Neural cell (in vitro differentiated cells): ENCODE measurements around the gene TRIM4. TPM values are rescaled to one million over a fixed set of nuclear protein-coding genes. Genes with fewer than 3 reads are reported as not detected.

Source experiments
- H2AFZ ChIP-seq: fragments of 200-600, 300-800 bp; sonication (generic), shearing (Covaris generic); 2 replicates; pipeline ENCODE4 v1.6.0; 2014; ENCODE audit warnings: low read depth, mild to moderate bottlenecking, antibody characterized with exemption, low read length, moderate library complexity
- H3F3A ChIP-seq: fragments of 200-600 bp; shearing (Covaris generic); 2 replicates; pipeline ENCODE4 v1.6.1; 2016; ENCODE audit warnings: mild to moderate bottlenecking, moderate library complexity, mixed read lengths, antibody characterized with exemption, low read length; ENCODE audit not compliant: insufficient read depth, poor library complexity, severe bottlenecking
- H3K27ac ChIP-seq: fragments of 200-600, 300-800 bp; sonication (generic), shearing (Covaris generic); 2 replicates; pipeline ENCODE4 v1.5.1; 2014; ENCODE audit warnings: mild to moderate bottlenecking, low read length, moderate library complexity
- H3K27me3 ChIP-seq: fragments of 300-800, 200-600 bp; sonication (generic), shearing (Covaris generic); 2 replicates; pipeline ENCODE4 v1.6.0; 2014; ENCODE audit warnings: mild to moderate bottlenecking, low read depth, low read length, moderate library complexity; ENCODE audit not compliant: insufficient read depth
- H3K36me3 ChIP-seq: fragments of 300-800, 200-600 bp; sonication (generic), shearing (Covaris generic); 2 replicates; pipeline ENCODE4 v1.5.1; 2014; ENCODE audit warnings: mild to moderate bottlenecking, antibody characterized with exemption, low read length, moderate library complexity; ENCODE audit not compliant: insufficient read depth
- H3K4me2 ChIP-seq: fragments of 300-800, 200-600 bp; sonication (generic), shearing (Covaris generic); 2 replicates; pipeline ENCODE4 v1.6.0; 2014; ENCODE audit warnings: mild to moderate bottlenecking, low read length
- H3K4me3 ChIP-seq: fragments of 300-800, 200-600 bp; sonication (generic), shearing (Covaris generic); 2 replicates; pipeline ENCODE4 v1.5.1; 2014; ENCODE audit warnings: mild to moderate bottlenecking, low read length, moderate library complexity
- H3K79me2 ChIP-seq: fragments of 200-600 bp; shearing (Covaris generic); replicated peaks from 2 replicates; pipeline ENCODE4 v1.6.0; 2014; ENCODE audit warnings: mild to moderate bottlenecking, low read length, moderate library complexity; ENCODE audit not compliant: insufficient read depth
- H3K9ac ChIP-seq: fragments of 300-800, 200-600 bp; sonication (generic), shearing (Covaris generic); 2 replicates; pipeline ENCODE4 v1.6.1; 2016; ENCODE audit warnings: mild to moderate bottlenecking, low read length, mixed read lengths
- H3K9me2 ChIP-seq: fragments of 200-600 bp; shearing (Covaris generic); 2 replicates; pipeline ENCODE4 v1.6.1; 2016; ENCODE audit warnings: mild to moderate bottlenecking, low read length, mixed read lengths; ENCODE audit not compliant: insufficient read depth
- H3K9me3 ChIP-seq: fragments of 200-600, 300-800 bp; sonication (generic), shearing (Covaris generic); 2 replicates; pipeline ENCODE4 v1.6.1; 2016; ENCODE audit warnings: mild to moderate bottlenecking, mixed run types, low read length, moderate library complexity, mixed read lengths
- H4K20me1 ChIP-seq: fragments of 200-600 bp; shearing (Covaris generic); 2 replicates; pipeline ENCODE4 v1.6.1; 2016; ENCODE audit warnings: mild to moderate bottlenecking, mixed run types; ENCODE audit not compliant: insufficient read depth
- EP300 ChIP-seq: fragments of 450-650 bp; conservative IDR thresholded peaks from 2 replicates; pipeline ENCODE4 v1.6.1; 2014; ENCODE audit warnings: antibody characterized with exemption, mild to moderate bottlenecking, moderate library complexity; ENCODE audit not compliant: poor library complexity, severe bottlenecking
- EZH2 ChIP-seq: fragments of 200-600, 300-800 bp; shearing (Covaris generic), sonication (generic); IDR thresholded peaks from 2 replicates; pipeline ENCODE4 v1.6.1; 2014; ENCODE audit warnings: antibody characterized with exemption, low read length, borderline replicate concordance, mild to moderate bottlenecking; ENCODE audit not compliant: insufficient read depth, poor library complexity, severe bottlenecking
- MXI1 ChIP-seq: fragments of 450-650 bp; conservative IDR thresholded peaks from 2 replicates; pipeline ENCODE4 v1.6.1; 2014; ENCODE audit warnings: antibody characterized with exemption, mild to moderate bottlenecking; ENCODE audit not compliant: poor library complexity, severe bottlenecking
- POLR2AphosphoS5 ChIP-seq: IDR thresholded peaks from 2 replicates; pipeline ENCODE4 v1.6.1; 2012
- RAD21 ChIP-seq: fragments of 450-650 bp; conservative IDR thresholded peaks from 2 replicates; pipeline ENCODE4 v1.6.1; 2014; ENCODE audit warnings: antibody characterized with exemption, mild to moderate bottlenecking, moderate library complexity
- SMC3 ChIP-seq: fragments of 450-650 bp; conservative IDR thresholded peaks from 2 replicates; pipeline ENCODE4 v1.6.1; 2014; ENCODE audit warnings: antibody characterized with exemption, mild to moderate bottlenecking, moderate library complexity; ENCODE audit not compliant: poor library complexity
- TAF1 ChIP-seq: IDR thresholded peaks from 2 replicates; pipeline ENCODE4 v1.6.1; 2012; ENCODE audit warnings: low read depth
- polyA plus RNA-seq: library from polyadenylated mRNA; depleted of rRNA; stranded (reverse); fragments of >200 nt; gene quantifications from 2 replicates; pipeline ENCODE4 v1.2.3, GENCODE V29; 2014
- TF ChIP-seq, protein P1 (sequence below): IDR thresholded peaks from 2 replicates; pipeline ENCODE4 v1.6.1; 2012; ENCODE audit warnings: borderline replicate concordance
- TF ChIP-seq, protein P2 (sequence below): fragments of 450-650 bp; IDR thresholded peaks from 2 replicates; pipeline ENCODE4 v1.5.1; 2014; ENCODE audit warnings: antibody characterized with exemption, mild to moderate bottlenecking, moderate library complexity; ENCODE audit not compliant: poor library complexity, severe bottlenecking

TRIM4 gene
- polyA plus RNA-seq, 1 donor from 2014 or later: not detected

DNA sequence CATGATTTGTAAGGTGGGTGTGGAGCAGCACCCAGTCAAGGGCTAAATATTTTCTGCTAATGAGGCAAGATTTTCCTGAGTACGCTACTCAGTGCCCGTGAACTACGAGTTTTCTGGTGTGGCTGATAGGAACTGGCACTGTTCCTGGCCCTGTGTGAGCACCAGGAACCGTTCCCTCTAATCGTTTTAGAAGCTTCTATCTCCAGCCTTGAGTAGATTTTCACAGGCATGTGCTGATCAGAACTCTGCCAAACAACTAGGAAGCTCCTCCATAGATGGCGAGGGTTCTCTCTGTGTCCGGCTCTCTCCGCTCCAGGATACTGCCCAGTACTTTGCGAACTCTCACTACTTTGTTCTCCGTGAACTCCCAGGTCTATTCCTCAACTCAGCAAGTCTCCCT lies 17.7 kb downstream of the TRIM4 start:
- Histone ChIP-seq H3K27me3 (no peaks in the 10 kb centered on the region), H3F3A (no peaks in the 10 kb centered on the region), H3K4me2 (no peak overlapping the region), H3K9me3 (no peaks in the 10 kb centered on the region), H3K27ac (no peak overlapping the region), H2AFZ (no peak overlapping the region), H3K9ac (no peak overlapping the region), H3K4me3 (no peak overlapping the region), H3K79me2 (no peaks in the 10 kb centered on the region), H3K36me3 (no peaks in the 10 kb centered on the region), H3K9me2 (no peaks in the 10 kb centered on the region), H4K20me1 (no peaks in the 10 kb centered on the region)
- TF ChIP-seq EP300 (no peak), POLR2AphosphoS5 (no peak), TAF1 (no peak), RAD21 (no peak), EZH2 (no peak), MXI1 (no peak), SMC3 (no peak)
- TF ChIP-seq, protein P1, sequence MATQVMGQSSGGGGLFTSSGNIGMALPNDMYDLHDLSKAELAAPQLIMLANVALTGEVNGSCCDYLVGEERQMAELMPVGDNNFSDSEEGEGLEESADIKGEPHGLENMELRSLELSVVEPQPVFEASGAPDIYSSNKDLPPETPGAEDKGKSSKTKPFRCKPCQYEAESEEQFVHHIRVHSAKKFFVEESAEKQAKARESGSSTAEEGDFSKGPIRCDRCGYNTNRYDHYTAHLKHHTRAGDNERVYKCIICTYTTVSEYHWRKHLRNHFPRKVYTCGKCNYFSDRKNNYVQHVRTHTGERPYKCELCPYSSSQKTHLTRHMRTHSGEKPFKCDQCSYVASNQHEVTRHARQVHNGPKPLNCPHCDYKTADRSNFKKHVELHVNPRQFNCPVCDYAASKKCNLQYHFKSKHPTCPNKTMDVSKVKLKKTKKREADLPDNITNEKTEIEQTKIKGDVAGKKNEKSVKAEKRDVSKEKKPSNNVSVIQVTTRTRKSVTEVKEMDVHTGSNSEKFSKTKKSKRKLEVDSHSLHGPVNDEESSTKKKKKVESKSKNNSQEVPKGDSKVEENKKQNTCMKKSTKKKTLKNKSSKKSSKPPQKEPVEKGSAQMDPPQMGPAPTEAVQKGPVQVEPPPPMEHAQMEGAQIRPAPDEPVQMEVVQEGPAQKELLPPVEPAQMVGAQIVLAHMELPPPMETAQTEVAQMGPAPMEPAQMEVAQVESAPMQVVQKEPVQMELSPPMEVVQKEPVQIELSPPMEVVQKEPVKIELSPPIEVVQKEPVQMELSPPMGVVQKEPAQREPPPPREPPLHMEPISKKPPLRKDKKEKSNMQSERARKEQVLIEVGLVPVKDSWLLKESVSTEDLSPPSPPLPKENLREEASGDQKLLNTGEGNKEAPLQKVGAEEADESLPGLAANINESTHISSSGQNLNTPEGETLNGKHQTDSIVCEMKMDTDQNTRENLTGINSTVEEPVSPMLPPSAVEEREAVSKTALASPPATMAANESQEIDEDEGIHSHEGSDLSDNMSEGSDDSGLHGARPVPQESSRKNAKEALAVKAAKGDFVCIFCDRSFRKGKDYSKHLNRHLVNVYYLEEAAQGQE: no peak
- TF ChIP-seq, protein P2, sequence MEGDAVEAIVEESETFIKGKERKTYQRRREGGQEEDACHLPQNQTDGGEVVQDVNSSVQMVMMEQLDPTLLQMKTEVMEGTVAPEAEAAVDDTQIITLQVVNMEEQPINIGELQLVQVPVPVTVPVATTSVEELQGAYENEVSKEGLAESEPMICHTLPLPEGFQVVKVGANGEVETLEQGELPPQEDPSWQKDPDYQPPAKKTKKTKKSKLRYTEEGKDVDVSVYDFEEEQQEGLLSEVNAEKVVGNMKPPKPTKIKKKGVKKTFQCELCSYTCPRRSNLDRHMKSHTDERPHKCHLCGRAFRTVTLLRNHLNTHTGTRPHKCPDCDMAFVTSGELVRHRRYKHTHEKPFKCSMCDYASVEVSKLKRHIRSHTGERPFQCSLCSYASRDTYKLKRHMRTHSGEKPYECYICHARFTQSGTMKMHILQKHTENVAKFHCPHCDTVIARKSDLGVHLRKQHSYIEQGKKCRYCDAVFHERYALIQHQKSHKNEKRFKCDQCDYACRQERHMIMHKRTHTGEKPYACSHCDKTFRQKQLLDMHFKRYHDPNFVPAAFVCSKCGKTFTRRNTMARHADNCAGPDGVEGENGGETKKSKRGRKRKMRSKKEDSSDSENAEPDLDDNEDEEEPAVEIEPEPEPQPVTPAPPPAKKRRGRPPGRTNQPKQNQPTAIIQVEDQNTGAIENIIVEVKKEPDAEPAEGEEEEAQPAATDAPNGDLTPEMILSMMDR: no peak

DNA sequence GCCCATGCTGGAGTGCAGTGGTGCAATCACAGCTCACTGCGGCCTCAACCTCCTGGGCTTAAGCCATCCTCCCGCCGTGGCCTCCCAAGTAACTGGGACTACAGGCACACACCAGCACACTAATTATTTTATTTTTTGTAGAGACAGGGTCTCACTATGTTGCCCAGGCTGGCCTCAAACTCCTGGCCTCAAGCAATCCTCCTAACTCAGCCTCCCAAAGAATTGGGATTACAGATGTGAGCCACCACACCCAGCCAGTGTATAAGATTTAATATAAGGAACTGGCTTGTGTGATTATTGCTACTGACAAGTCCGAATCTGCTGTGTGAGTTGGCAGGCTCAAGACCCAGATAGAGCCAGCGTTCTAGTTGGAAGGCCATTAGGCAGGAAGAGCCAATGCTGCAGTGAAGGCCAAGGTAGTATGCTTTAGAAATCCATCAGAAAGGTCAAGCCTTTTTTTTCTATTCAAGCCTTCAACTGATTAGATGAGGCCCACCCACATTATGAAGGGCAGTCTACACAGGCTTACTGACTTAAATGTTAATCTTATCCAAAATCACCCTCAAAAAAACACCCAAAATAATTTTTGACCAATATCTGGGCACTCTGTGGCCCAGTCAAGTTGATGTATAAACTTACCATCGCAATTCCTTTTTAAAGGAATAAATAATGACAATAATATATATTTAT lies 19.4 kb downstream of the TRIM4 start:
- Histone ChIP-seq H3K79me2 (no peaks in the 10 kb centered on the region), H3F3A (no peaks in the 10 kb centered on the region), H3K9me2 (no peaks in the 10 kb centered on the region), H3K27ac (no peak overlapping the region), H3K36me3 (no peaks in the 10 kb centered on the region), H3K4me3 (no peak overlapping the region), H4K20me1 (no peaks in the 10 kb centered on the region), H3K27me3 (no peaks in the 10 kb centered on the region), H3K9me3 (no peaks in the 10 kb centered on the region), H3K4me2 (no peak overlapping the region), H2AFZ (no peak overlapping the region), H3K9ac (no peak overlapping the region)
- TF ChIP-seq MXI1 (no peak), EP300 (no peak), RAD21 (no peak)

DNA sequence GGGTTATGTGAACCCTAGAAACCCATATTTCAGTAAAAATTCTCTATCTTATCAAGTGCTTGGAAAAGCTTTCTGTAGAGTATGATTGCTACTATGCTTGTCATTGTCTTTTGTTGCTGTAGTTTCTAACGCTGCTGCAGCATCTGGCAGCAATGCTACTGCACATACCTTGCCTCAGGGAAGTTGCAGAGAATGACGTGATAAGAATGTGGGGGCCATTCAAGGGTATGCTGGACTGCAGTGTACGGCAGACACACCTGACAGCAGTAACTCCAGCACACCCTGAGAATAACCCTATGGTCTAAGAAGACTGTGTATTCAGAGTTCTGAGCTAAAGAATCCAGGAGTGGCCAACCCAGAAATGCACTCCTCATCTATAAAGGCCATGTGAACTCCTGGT lies 20.5 kb downstream of the TRIM4 start:
- no peak overlapping the region for H3K4me3 ChIP-seq
- no peak overlapping the region for H3K9ac ChIP-seq
- no peaks in the 10 kb centered on the region for H4K20me1 ChIP-seq
- H3K9me2 ChIP-seq: no peaks in the 10 kb centered on the region
- H3F3A ChIP-seq: no peaks in the 10 kb centered on the region
- no peaks in the 10 kb centered on the region for H3K9me3 ChIP-seq
- H2AFZ ChIP-seq: no peak overlapping the region
- TF ChIP-seq TAF1 (no peak), POLR2AphosphoS5 (no peak), EP300 (no peak), EZH2 (no peak)
- TF ChIP-seq, protein P1: no peak
- TF ChIP-seq, protein P2: no peak
- H3K79me2 ChIP-seq: no peaks in the 10 kb centered on the region
- H3K27ac ChIP-seq: no peak overlapping the region
- no peaks in the 10 kb centered on the region for H3K27me3 ChIP-seq
- no peak overlapping the region for H3K4me2 ChIP-seq
- H3K36me3 ChIP-seq: no peaks in the 10 kb centered on the region
